Stimulated activated CD8-positive, alpha-beta memory T cell treated with anti-CD3 and anti-CD28 coated beads, Interleukin-7, amount 100 ng/mL, for 1 hour (primary cell): ENCODE measurements around the gene B3GNT7.
"Not testable (repeated sequence)": the region's sequence is repeated elsewhere in the genome, so short reads cannot be mapped to it uniquely, and the experiment has no call there.

Source experiments
- DNase-seq, 2 donors: peaks; one replicate each; pipeline ENCODE4 v3.0.0-alpha.2; 2020; ENCODE audit warnings: low read depth in 2 of 2

Gene B3GNT7

GRCh38 chr2:231364961-231365810 lies 30.3 kb upstream of the B3GNT7 start:
- DNase-seq, result no peak

- no peak for DNase-seq
Measured at GRCh38 chr2:231367178-231367577, 28.3 kb upstream of the B3GNT7 start.

- DNase-seq, result no peak
Measured at GRCh38 chr2:231369580-231370428, 25.7 kb upstream of the B3GNT7 start.

- no peak for DNase-seq
Measured at GRCh38 chr2:231370429-231370748, 25.1 kb upstream of the B3GNT7 start.

- no peak for DNase-seq
Measured at GRCh38 chr2:231370749-231371429, 24.6 kb upstream of the B3GNT7 start.

- DNase-seq, result no peak
Measured at GRCh38 chr2:231371430-231372054, 24.0 kb upstream of the B3GNT7 start.

GRCh38 chr2:231372326-231372725 lies 23.2 kb upstream of the B3GNT7 start:
- DNase-seq, result no peak

- DNase-seq, result no peak
Measured at GRCh38 chr2:231373184-231373583, 22.3 kb upstream of the B3GNT7 start.

GRCh38 chr2:231373786-231374349 lies 21.6 kb upstream of the B3GNT7 start:
- DNase-seq, result no peak

GRCh38 chr2:231374771-231375170 lies 20.7 kb upstream of the B3GNT7 start:
- DNase-seq, result no peak

GRCh38 chr2:231375994-231376615 lies 19.4 kb upstream of the B3GNT7 start:
- not testable (repeated sequence) for DNase-seq

GRCh38 chr2:231376857-231377256 lies 18.7 kb upstream of the B3GNT7 start:
- DNase-seq, result no peak

- DNase-seq, result no peak
Measured at GRCh38 chr2:231378026-231378722, 17.3 kb upstream of the B3GNT7 start.

GRCh38 chr2:231379266-231380215 lies 16.0 kb upstream of the B3GNT7 start:
- no peak for DNase-seq

GRCh38 chr2:231380307-231380706 lies 15.2 kb upstream of the B3GNT7 start:
- DNase-seq, result no peak

- DNase-seq, result no peak
Measured at GRCh38 chr2:231380991-231381847, 14.3 kb upstream of the B3GNT7 start.

GRCh38 chr2:231382116-231382515 lies 13.4 kb upstream of the B3GNT7 start:
- no peak for DNase-seq

- no peak for DNase-seq
Measured at GRCh38 chr2:231383416-231384108, 11.9 kb upstream of the B3GNT7 start.
